HG02852 (cell line): ENCODE measurements around the gene MAP1LC3B.

Experiments
- ATAC-seq: cut with Tn5 transposase; IDR thresholded peaks from one replicate; pipeline ENCODE4 v1.9.1; 2021; ENCODE audit warnings: mild to moderate bottlenecking, moderate library complexity; ENCODE audit not compliant: unreplicated experiment

Gene MAP1LC3B

DNA sequence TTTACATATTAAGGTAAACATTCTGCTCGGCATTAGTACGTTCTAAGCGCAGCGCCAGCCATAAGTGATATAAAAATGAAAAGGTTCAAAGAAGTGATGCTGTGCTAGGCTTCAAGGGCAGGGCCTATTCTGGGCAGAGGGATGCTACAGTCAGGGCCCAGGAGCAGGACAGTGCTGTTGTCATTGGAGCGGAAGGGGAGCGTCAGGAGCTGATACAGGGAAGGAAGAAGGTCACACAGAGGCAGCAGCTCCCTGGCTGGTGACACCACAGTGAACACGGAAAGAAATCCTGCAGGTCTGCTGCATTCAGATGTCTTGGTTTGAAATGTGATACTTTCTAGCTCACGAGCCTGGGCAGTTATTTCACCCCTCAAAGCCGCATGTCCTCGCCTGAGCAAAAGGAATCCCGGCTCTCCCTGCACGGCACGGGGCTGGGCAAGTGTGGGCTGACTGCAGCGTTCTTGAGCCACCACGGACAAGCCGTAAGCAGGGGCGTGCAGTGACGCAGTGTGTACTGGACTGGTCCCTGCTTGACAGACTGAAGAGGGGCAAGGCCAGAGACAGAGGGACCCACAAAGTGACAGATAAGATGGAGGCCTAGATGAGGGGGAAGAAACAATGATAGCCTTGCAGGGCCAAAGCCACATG lies 59.6 kb downstream of the MAP1LC3B start:
- no peak for ATAC-seq

DNA sequence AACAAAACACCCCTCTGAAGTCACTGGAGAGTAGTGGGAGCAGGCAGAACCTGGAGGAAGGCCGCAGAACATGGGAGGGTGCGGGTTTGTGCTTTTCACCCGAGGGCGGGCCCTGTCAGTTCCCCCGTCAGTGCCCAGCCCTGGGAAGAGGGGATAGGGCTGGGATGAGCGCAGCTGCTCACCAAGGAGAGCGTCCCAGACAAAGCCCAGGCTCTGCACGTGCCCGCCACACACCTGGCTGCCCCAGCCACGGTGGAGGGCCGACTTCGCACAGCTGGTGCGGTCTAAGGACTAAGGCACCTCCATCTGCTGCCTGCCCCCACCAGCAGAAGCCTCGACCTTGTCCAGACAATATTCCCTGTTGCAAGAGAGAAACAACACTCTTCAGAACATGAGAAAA lies 61.2 kb downstream of the MAP1LC3B start:
- ATAC-seq: no peak
